Osteoblast (primary cell): ENCODE measurements around the gene CCDC85C. TPM values are rescaled to one million over a fixed set of nuclear protein-coding genes. Genes with fewer than 3 reads are reported as not detected.
A peak's percentile ranks its signal among the peaks of the same experiment; 100 is the strongest.

Source experiments
- DNase-seq: peaks from one replicate; pipeline ENCODE4 v3.0.0; 2011; ENCODE audit warnings: low spot score, mixed read lengths; ENCODE audit not compliant: insufficient read length; ENCODE audit errors: missing footprints
- H2AFZ ChIP-seq: 2 replicates; pipeline ENCODE4 v1.6.0; 2011; ENCODE audit warnings: mild to moderate bottlenecking, low read length
- H3K27ac ChIP-seq: 2 replicates; pipeline ENCODE4 v1.5.1; 2011; ENCODE audit warnings: mild to moderate bottlenecking, low read depth, low read length, moderate library complexity
- H3K27me3 ChIP-seq: 2 replicates; pipeline ENCODE4 v1.6.0; 2012; ENCODE audit warnings: mild to moderate bottlenecking, control low read depth, inconsistent platforms, low read length, moderate library complexity; ENCODE audit not compliant: insufficient read depth
- H3K36me3 ChIP-seq: 2 replicates; pipeline ENCODE4 v1.5.1; 2011; ENCODE audit warnings: mild to moderate bottlenecking, low read length, control low read depth, moderate library complexity; ENCODE audit not compliant: insufficient read depth
- H3K4me1 ChIP-seq: 2 replicates; pipeline ENCODE4 v1.5.1; 2011; ENCODE audit warnings: mild to moderate bottlenecking, low read length, control low read depth, moderate library complexity; ENCODE audit not compliant: insufficient read depth
- H3K4me2 ChIP-seq: 2 replicates; pipeline ENCODE4 v1.6.0; 2011; ENCODE audit warnings: mild to moderate bottlenecking, low read length; ENCODE audit not compliant: insufficient read depth
- H3K4me3 ChIP-seq: fragments of 200-600 bp; sonication (generic); 3 replicates; pipeline ENCODE4 v1.5.1; 2012; ENCODE audit warnings: mild to moderate bottlenecking, low read length, inconsistent platforms; ENCODE audit not compliant: insufficient read depth
- H3K79me2 ChIP-seq: 2 replicates; pipeline ENCODE4 v1.6.0; 2012; ENCODE audit warnings: mild to moderate bottlenecking, low read length, control low read depth, inconsistent platforms; ENCODE audit not compliant: insufficient read depth
- H3K9me3 ChIP-seq: 2 replicates; pipeline ENCODE4 v1.5.1; 2011; ENCODE audit warnings: low read depth, low read length, control low read depth
- H4K20me1 ChIP-seq: 2 replicates; pipeline ENCODE4 v1.6.0; 2012; ENCODE audit warnings: mild to moderate bottlenecking, low read length, control low read depth; ENCODE audit not compliant: insufficient read depth
- CTCF ChIP-seq: IDR thresholded peaks from 2 replicates; pipeline ENCODE4 v1.5.1; 2011; ENCODE audit warnings: mild to moderate bottlenecking, low read depth, low read length, moderate library complexity; ENCODE audit errors: extremely low read depth
- total RNA-seq: library from RNA; depleted of rRNA; stranded (reverse); fragments of >200 nt; gene quantifications from 2 replicates; pipeline ENCODE4 v1.2.3, GENCODE V29; 2012

CCDC85C gene
- total RNA-seq, 1 donor, result 3.6 TPM

GRCh38 chr14:99574099-99574880 is 29.7 kb downstream of the CCDC85C start:
- no peaks in the 10 kb centered on the region for H3K36me3 ChIP-seq
- H4K20me1 ChIP-seq, result peaks cover 40% of the 10 kb centered on the region
- H3K27ac ChIP-seq, result peak overlapping the region; percentile 27
- peak overlapping the region; percentile 44 for H3K4me2 ChIP-seq
- no peaks in the 10 kb centered on the region for H3K79me2 ChIP-seq
- no peak overlapping the region for H2AFZ ChIP-seq
- no peak for TF ChIP-seq CTCF
- H3K4me1 ChIP-seq, result peaks cover 32% of the 10 kb centered on the region
- H3K9me3 ChIP-seq, result no peaks in the 10 kb centered on the region
- H3K4me3 ChIP-seq, result no peak overlapping the region
- H3K27me3 ChIP-seq, result no peaks in the 10 kb centered on the region
- DNase-seq, result peak; percentile 94

GRCh38 chr14:99573436-99574098 is 30.4 kb downstream of the CCDC85C start:
- H3K9me3 ChIP-seq, result no peaks in the 10 kb centered on the region
- H3K27ac ChIP-seq, result no peak overlapping the region
- peaks cover 34% of the 10 kb centered on the region for H4K20me1 ChIP-seq
- peak; percentile 3 for DNase-seq
- no peak for TF ChIP-seq CTCF
- H3K36me3 ChIP-seq, result no peaks in the 10 kb centered on the region
- H3K79me2 ChIP-seq, result peaks cover under 1% of the 10 kb centered on the region
- H3K4me2 ChIP-seq, result no peak overlapping the region
- H3K4me1 ChIP-seq, result peaks cover 28% of the 10 kb centered on the region
- no peaks in the 10 kb centered on the region for H3K27me3 ChIP-seq
- no peak overlapping the region for H2AFZ ChIP-seq
- no peak overlapping the region for H3K4me3 ChIP-seq

- Histone ChIP-seq H2AFZ (no peak overlapping the region), H3K4me2 (no peak overlapping the region), H3K9me3 (no peaks in the 10 kb centered on the region), H3K27ac (no peak overlapping the region), H3K79me2 (peaks cover 4% of the 10 kb centered on the region), H3K36me3 (no peaks in the 10 kb centered on the region), H4K20me1 (peaks cover 37% of the 10 kb centered on the region), H3K4me1 (peaks cover 29% of the 10 kb centered on the region), H3K4me3 (no peak overlapping the region), H3K27me3 (no peaks in the 10 kb centered on the region)
- no peak for DNase-seq
- TF ChIP-seq CTCF, result no peak
These were observed 31.0 kb downstream of the CCDC85C start for GRCh38 chr14:99573000-99573330.
